22Rv1 (cell line): ENCODE measurements around the gene LRRC8B.

ENCODE experiments used
- ZFX ChIP-seq: fragments of 450-650 bp; IDR thresholded peaks from 2 replicates; pipeline ENCODE4 v1.6.1; 2017; ENCODE audit warnings: antibody characterized with exemption, borderline replicate concordance
- TF ChIP-seq, protein P1 (sequence below): fragments of 450-650 bp; IDR thresholded peaks from 2 replicates; pipeline ENCODE4 v1.5.1; 2017; ENCODE audit warnings: mild to moderate bottlenecking

DNA sequence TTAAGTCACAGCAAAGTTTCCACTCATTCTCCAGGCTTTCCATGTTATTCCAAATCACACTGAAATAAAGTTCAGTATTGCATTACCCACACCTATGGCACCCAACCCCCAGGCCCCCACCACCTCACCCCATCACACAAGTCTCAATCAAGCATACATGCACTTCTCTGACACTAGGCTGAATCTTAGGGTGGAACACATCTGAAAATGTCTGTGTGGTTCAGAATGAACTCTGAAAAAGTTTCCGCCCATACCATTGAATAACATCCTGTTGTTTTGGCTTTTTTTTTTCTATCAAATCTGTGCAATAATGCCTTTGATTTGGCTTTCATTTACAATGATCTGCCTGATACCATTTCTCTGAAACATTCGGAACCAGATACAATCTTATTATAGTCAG is 82.5 kb downstream of the LRRC8B start:
- TF ChIP-seq, protein P1, sequence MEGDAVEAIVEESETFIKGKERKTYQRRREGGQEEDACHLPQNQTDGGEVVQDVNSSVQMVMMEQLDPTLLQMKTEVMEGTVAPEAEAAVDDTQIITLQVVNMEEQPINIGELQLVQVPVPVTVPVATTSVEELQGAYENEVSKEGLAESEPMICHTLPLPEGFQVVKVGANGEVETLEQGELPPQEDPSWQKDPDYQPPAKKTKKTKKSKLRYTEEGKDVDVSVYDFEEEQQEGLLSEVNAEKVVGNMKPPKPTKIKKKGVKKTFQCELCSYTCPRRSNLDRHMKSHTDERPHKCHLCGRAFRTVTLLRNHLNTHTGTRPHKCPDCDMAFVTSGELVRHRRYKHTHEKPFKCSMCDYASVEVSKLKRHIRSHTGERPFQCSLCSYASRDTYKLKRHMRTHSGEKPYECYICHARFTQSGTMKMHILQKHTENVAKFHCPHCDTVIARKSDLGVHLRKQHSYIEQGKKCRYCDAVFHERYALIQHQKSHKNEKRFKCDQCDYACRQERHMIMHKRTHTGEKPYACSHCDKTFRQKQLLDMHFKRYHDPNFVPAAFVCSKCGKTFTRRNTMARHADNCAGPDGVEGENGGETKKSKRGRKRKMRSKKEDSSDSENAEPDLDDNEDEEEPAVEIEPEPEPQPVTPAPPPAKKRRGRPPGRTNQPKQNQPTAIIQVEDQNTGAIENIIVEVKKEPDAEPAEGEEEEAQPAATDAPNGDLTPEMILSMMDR: no peak
- TF ChIP-seq ZFX: no peak
